Measurements from ENCODE around the gene KLK6.
"Not testable (repeated sequence)": the region's sequence is repeated elsewhere in the genome, so short reads cannot be mapped to it uniquely, and the experiment has no call there.

The KLK6 gene

GRCh38 chr19:50977626-50978025, 8.2 kb upstream of the KLK6 start:
- Histone ChIP-seq H3K9me3 (ENCODE audit: control insufficient read depth in 5 of 5, low read length in 5 of 5) (no peaks in the 10 kb centered on the region), H3K4me1 (ENCODE audit: control insufficient read depth in 5 of 5, insufficient read depth in 5 of 5, low read length in 5 of 5) (no peaks in the 10 kb centered on the region), H3K36me3 (ENCODE audit: control insufficient read depth in 5 of 5, insufficient read depth in 5 of 5, low read length in 5 of 5) (no peaks in the 10 kb centered on the region), H3K4me3 (ENCODE audit: low read depth in 1 of 5, low read length in 5 of 5) (no peak overlapping the region), H3K27me3 (ENCODE audit: control insufficient read depth in 5 of 5, insufficient read depth in 4 of 5, low read length in 5 of 5) (peaks cover 12 to 34% (median 19%) of the 10 kb centered on the region in 5 donors), H3K9ac (ENCODE audit: low read length in 5 of 5) (no peak overlapping the region), H3K27ac (ENCODE audit: low read depth, low read length) (no peak overlapping the region)

DNA sequence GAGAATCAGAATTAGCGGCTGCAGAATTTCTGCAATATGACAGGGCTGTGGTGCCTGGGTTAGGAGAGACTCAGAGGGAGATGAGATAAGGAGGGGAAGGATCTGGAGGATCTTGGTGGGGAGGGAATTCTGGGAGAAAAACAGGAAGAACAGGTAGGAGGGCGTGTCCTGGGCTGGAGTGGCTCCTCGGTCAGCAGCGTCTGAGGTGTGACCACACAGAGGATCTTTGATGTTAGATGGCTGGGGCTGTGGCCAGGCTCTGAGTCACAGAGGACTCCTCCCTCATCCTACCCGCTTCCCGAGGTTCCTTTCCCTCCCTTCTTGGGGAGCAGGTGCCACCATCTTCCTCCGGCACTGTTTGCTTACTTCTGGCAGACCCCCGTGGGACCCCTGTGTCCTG, 6.4 kb upstream of the KLK6 start:
- Histone ChIP-seq H3K36me3 (ENCODE audit: control insufficient read depth in 5 of 5, insufficient read depth in 5 of 5, low read length in 5 of 5) (no peaks in the 10 kb centered on the region), H3K27me3 (ENCODE audit: control insufficient read depth in 5 of 5, insufficient read depth in 4 of 5, low read length in 5 of 5) (peaks cover 12 to 39% (median 21%) of the 10 kb centered on the region in 5 donors), H3K9me3 (ENCODE audit: control insufficient read depth in 5 of 5, low read length in 5 of 5) (no peaks in the 10 kb centered on the region), H3K4me3 (ENCODE audit: low read depth in 1 of 5, low read length in 5 of 5) (no peak overlapping the region), H3K4me1 (ENCODE audit: control insufficient read depth in 5 of 5, insufficient read depth in 5 of 5, low read length in 5 of 5) (no peaks in the 10 kb centered on the region), H3K27ac (ENCODE audit: low read depth, low read length) (no peak overlapping the region), H3K9ac (ENCODE audit: low read length in 5 of 5) (no peak overlapping the region)

DNA sequence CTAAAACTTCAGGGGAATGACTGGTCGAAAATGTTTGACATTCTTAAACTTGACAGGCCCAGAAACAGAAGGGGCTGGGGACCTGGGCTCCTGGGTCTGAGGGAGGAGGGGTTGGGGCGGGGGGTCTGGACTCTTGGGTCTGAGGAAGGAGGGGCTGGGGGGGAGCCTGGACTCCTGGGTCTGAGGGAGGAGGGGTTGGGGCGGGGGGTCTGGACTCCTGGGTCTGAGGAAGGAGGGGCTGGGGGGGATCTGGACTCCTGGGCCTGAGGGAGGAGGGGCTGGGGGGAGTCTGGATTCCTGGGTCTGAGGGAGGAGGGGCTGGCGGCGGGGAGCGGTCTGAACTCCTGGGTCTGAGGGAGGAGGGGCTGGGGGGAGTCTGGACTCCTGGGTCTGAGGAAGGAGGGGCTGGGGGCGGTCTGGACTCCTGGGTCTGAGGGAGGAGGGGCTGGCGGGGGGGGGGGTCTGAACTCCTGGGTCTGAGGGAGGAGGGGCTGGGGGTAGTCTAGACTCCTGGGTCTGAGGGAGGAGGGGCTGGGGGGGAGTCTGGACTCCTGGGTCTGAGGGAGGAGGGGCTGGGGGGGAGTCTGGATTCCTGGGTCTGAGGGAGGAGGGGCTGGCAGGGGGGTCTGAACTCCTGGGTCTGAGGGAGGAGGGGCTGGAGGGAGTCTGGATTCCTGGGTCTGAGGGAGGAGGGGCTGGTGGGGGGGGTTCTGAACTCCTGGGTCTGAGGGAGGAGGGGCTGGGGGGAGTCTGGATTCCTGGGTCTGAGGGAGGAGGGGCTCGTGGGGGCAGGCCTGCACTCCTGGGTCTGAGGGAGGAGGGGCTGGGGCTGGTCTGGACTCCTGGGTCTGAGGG, 5.5 kb upstream of the KLK6 start:
- Histone ChIP-seq H3K9me3 (ENCODE audit: control insufficient read depth in 5 of 5, low read length in 5 of 5) (no peaks in the 10 kb centered on the region), H3K27me3 (ENCODE audit: control insufficient read depth in 5 of 5, insufficient read depth in 4 of 5, low read length in 5 of 5) (peaks cover 12 to 34% (median 24%) of the 10 kb centered on the region in 5 donors), H3K27ac (ENCODE audit: low read depth, low read length) (no peak overlapping the region), H3K4me3 (ENCODE audit: low read depth in 1 of 5, low read length in 5 of 5) (no peak overlapping the region), H3K4me1 (ENCODE audit: control insufficient read depth in 5 of 5, insufficient read depth in 5 of 5, low read length in 5 of 5) (no peaks in the 10 kb centered on the region), H3K36me3 (ENCODE audit: control insufficient read depth in 5 of 5, insufficient read depth in 5 of 5, low read length in 5 of 5) (no peaks in the 10 kb centered on the region), H3K9ac (ENCODE audit: low read length in 5 of 5) (no peak overlapping the region)

DNA sequence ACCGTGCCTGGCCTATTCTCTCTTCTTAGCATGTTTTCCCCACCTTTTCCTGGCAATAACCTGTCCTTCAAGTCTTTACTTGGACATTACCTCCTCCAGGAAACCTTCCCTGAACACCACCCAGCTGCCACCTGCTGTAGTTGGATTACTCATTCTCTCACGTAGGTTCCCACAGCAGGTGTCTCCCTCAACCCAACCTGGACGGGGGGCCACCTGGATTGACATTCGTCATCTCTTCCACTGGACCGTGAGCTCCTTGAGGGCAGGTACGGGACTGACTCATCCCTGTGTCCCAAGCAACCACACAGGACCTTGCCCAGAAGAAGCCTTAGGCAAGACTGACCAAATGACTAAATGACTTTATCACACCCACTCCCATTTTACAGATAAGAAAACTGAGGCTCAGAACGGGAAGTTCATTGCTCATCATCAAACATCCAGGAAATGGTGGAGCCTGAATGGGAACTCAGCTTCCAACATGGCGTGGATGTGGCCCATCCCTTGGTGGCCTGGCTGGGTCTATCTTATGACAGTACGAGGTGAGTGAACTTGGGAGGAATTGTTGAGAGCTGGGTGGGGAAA, 3.5 kb upstream of the KLK6 start:
- Histone ChIP-seq H3K27ac (ENCODE audit: low read depth, low read length) (no peak overlapping the region), H3K4me3 (ENCODE audit: low read depth in 1 of 5, low read length in 5 of 5) (no peak overlapping the region), H3K9ac (ENCODE audit: low read length in 5 of 5) (no peak overlapping the region), H3K36me3 (ENCODE audit: control insufficient read depth in 5 of 5, insufficient read depth in 5 of 5, low read length in 5 of 5) (no peaks in the 10 kb centered on the region), H3K9me3 (ENCODE audit: control insufficient read depth in 5 of 5, low read length in 5 of 5) (no peaks in the 10 kb centered on the region), H3K27me3 (ENCODE audit: control insufficient read depth in 5 of 5, insufficient read depth in 4 of 5, low read length in 5 of 5) (peaks cover 14 to 29% (median 23%) of the 10 kb centered on the region in 5 donors), H3K4me1 (ENCODE audit: control insufficient read depth in 5 of 5, insufficient read depth in 5 of 5, low read length in 5 of 5) (no peaks in the 10 kb centered on the region)

DNA sequence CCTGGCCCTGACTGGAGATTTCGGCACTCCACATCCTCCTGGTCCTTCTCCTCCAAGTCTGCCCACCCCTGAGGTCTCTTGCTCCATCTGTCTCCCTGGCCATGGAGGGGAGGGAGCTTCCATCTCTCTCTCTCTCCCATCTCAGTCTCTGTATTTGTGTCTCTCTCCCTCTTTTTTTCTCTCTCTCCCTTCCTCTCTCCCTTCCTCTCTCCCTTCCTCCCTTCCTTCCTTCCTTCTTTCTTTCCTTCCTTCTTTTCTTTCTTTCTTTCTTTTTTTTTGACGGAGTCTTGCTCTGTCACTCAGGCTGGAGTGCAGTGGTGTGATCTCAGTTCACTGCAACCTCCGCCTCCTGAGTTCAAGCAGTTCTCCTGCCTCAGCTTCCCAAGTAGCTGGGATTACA, 419 bp upstream of the KLK6 start:
- H3K27me3 ChIP-seq (ENCODE audit: control insufficient read depth in 5 of 5, insufficient read depth in 4 of 5, low read length in 5 of 5), result peaks cover 9 to 31% (median 19%) of the 10 kb centered on the region in 5 donors
- H3K9me3 ChIP-seq (ENCODE audit: control insufficient read depth in 5 of 5, low read length in 5 of 5); H3K27ac ChIP-seq (ENCODE audit: low read depth, low read length); H3K36me3 ChIP-seq (ENCODE audit: control insufficient read depth in 5 of 5, insufficient read depth in 5 of 5, low read length in 5 of 5); H3K4me3 ChIP-seq (ENCODE audit: low read depth in 1 of 5, low read length in 5 of 5); H3K9ac ChIP-seq (ENCODE audit: low read length in 5 of 5); H3K4me1 ChIP-seq (ENCODE audit: control insufficient read depth in 5 of 5, insufficient read depth in 5 of 5, low read length in 5 of 5): not testable (repeated sequence)

DNA sequence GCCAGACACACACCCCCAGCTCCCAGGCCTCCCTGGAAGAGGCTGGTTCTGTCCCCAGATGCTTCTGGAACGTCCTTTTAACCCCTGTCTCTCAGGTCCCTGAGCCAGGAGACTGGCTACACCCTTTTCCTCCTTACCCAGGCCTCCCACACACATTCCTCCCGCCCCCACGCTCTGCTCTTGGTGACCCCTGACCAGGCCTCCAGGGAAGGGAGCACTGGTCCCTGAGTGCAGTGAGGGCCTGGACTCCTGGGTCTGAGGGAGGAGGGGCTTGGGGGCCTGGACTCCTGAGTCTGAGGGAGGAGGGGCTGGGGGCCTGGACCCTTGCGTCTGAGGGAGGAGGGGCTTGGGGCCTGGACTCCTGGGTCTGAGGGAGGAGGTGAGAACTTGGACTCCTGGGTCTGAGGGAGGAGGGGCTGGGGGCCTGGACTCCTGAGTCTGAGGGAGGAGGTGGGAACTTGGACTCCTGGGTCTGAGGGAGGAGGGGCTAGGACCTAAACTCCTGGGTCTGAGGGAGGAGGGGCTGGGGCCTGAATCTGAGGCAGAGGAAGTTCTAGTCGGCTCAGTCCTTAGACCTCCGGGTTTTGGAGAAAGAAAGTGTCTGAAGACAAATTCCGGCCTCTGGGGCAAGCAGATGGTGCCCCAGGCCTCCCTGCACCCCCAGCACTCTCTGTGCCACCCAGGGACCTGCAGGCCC, 527 bp downstream of the KLK6 start:
- Histone ChIP-seq H3K27ac (ENCODE audit: low read depth, low read length) (no peak overlapping the region), H3K9ac (ENCODE audit: low read length in 5 of 5) (no peak overlapping the region), H3K27me3 (ENCODE audit: control insufficient read depth in 5 of 5, insufficient read depth in 4 of 5, low read length in 5 of 5) (peaks cover 9 to 34% (median 19%) of the 10 kb centered on the region in 5 donors)

DNA sequence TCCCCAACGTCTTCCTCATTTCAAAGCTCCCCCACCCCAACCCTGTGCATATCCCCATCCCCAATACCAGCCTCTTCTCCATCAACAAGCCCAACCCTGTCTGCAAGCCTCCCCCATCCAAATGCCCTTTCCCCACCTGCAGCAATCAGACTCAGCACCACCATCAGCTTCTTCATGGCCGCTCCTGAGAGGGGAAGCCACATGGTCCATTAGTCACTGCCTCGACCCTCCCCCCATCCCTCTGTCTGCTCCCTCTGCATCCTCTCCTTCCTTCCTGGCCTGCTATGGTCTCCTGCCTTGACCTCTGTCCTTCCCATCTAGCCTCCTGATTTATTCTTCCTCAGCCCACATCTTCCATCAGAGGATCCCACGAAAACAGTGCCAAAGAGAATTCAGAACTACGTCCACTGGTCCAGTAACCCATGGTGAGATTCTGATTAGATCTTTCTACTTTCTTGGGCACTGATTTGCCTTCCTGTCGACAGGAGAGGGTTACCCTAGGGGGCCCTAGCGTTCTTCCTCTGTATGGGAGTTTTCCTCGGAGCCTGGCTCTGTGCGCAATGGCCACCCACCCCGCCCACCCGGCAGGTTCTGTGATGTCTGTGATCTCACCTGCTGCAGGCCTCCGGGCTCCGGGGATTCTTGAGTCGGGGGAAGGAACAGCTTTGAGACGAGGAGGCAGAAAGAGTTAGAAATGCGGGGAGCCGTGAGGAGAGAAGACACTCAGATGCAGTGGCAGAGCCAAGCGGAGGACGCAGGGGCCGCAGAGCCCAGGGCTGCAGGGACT, 1.3 kb downstream of the KLK6 start:
- H3K27ac ChIP-seq (ENCODE audit: low read depth, low read length), result no peak overlapping the region
- H3K36me3 ChIP-seq (ENCODE audit: control insufficient read depth in 5 of 5, insufficient read depth in 5 of 5, low read length in 5 of 5), result no peaks in the 10 kb centered on the region
- H3K27me3 ChIP-seq (ENCODE audit: control insufficient read depth in 5 of 5, insufficient read depth in 4 of 5, low read length in 5 of 5), result peaks cover 9 to 34% (median 19%) of the 10 kb centered on the region in 5 donors
- no peaks in the 10 kb centered on the region for H3K4me1 ChIP-seq (ENCODE audit: control insufficient read depth in 5 of 5, insufficient read depth in 5 of 5, low read length in 5 of 5)
- no peaks in the 10 kb centered on the region for H3K9me3 ChIP-seq (ENCODE audit: control insufficient read depth in 5 of 5, low read length in 5 of 5)
- H3K4me3 ChIP-seq (ENCODE audit: low read depth in 1 of 5, low read length in 5 of 5), result no peak overlapping the region
- no peak overlapping the region for H3K9ac ChIP-seq (ENCODE audit: low read length in 5 of 5)

More for the DNA sequence above, 527 bp downstream of the KLK6 start:
- Histone ChIP-seq H3K36me3 (ENCODE audit: control insufficient read depth in 5 of 5, insufficient read depth in 5 of 5, low read length in 5 of 5) (no peaks in the 10 kb centered on the region), H3K9me3 (ENCODE audit: control insufficient read depth in 5 of 5, low read length in 5 of 5) (no peaks in the 10 kb centered on the region), H3K4me1 (ENCODE audit: control insufficient read depth in 5 of 5, insufficient read depth in 5 of 5, low read length in 5 of 5) (no peaks in the 10 kb centered on the region), H3K4me3 (ENCODE audit: low read depth in 1 of 5, low read length in 5 of 5) (no peak overlapping the region)

DNA sequence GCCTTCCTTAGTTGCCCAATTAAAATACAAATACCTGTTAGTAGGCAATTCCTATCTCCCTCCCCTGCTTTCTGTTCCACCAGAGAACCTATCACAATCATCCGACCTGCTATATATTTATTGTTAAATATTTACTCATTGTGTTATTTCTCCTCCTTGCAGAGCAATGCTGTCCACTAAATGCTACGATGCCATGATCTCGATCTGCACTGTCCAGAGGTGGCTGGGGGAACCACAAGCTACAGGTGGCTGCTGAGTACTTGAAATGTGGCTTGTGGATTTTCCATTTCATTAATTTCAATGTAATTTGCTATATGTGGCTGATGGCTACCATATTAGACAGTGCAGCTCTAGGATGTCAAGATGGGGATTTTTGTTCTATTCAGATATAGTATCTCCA, 5.1 kb downstream of the KLK6 start:
- peaks cover 4 to 22% (median 14%) of the 10 kb centered on the region in 5 donors for H3K27me3 ChIP-seq (ENCODE audit: control insufficient read depth in 5 of 5, insufficient read depth in 4 of 5, low read length in 5 of 5)
- H3K27ac ChIP-seq (ENCODE audit: low read depth, low read length), result no peak overlapping the region
- H3K4me1 ChIP-seq (ENCODE audit: control insufficient read depth in 5 of 5, insufficient read depth in 5 of 5, low read length in 5 of 5), result no peaks in the 10 kb centered on the region
- H3K36me3 ChIP-seq (ENCODE audit: control insufficient read depth in 5 of 5, insufficient read depth in 5 of 5, low read length in 5 of 5), result no peaks in the 10 kb centered on the region
- H3K9ac ChIP-seq (ENCODE audit: low read length in 5 of 5), result no peak overlapping the region
- H3K9me3 ChIP-seq (ENCODE audit: control insufficient read depth in 5 of 5, low read length in 5 of 5), result peaks cover 0 to 10% (median 5%) of the 10 kb centered on the region in 5 donors
- H3K4me3 ChIP-seq (ENCODE audit: low read depth in 1 of 5, low read length in 5 of 5), result no peak overlapping the region

DNA sequence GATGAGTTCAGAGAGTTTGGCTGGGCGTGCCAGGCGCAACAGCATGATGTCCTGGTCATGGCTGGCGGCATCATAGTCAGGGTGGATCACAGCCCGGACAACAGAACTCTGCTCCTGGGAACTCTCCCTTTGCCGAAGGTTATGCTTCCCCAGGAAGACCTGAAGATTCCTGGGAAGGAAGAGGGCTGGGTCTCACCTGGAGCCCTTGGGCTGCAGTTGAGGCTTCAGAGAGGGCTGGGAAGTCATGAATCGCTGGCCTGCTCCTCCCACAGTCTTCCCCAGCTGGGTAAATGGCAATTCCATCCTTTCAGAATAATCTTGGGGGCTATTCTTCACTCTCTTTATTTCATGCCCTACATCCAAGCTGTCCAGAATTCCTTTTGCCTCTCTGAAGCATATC, 6.0 kb downstream of the KLK6 start:
- Histone ChIP-seq H3K27me3 (ENCODE audit: control insufficient read depth in 5 of 5, insufficient read depth in 4 of 5, low read length in 5 of 5) (peaks cover 7 to 21% (median 19%) of the 10 kb centered on the region in 5 donors), H3K4me1 (ENCODE audit: control insufficient read depth in 5 of 5, insufficient read depth in 5 of 5, low read length in 5 of 5) (no peaks in the 10 kb centered on the region), H3K27ac (ENCODE audit: low read depth, low read length) (no peak overlapping the region), H3K36me3 (ENCODE audit: control insufficient read depth in 5 of 5, insufficient read depth in 5 of 5, low read length in 5 of 5) (no peaks in the 10 kb centered on the region), H3K9me3 (ENCODE audit: control insufficient read depth in 5 of 5, low read length in 5 of 5) (peaks cover 0 to 10% (median 5%) of the 10 kb centered on the region in 5 donors), H3K9ac (ENCODE audit: low read length in 5 of 5) (no peak overlapping the region), H3K4me3 (ENCODE audit: low read depth in 1 of 5, low read length in 5 of 5) (no peak overlapping the region)

All from subcutaneous abdominal adipose tissue (tissue), 5 donors.